Fibroblast of pulmonary artery (primary cell): ENCODE measurements around the gene ZFHX3.

Experiments used
- DNase-seq: peaks from one replicate; pipeline ENCODE4 v3.0.0-alpha.2; 2010; ENCODE audit warnings: low read depth
- H3K4me3 ChIP-seq: replicated peaks from 2 replicates; pipeline ENCODE4 v1.5.1; 2011; ENCODE audit warnings: low read depth, mild to moderate bottlenecking, control low read depth, low read length, moderate library complexity
- TF ChIP-seq, protein P1 (sequence below): IDR thresholded peaks from 2 replicates; pipeline ENCODE4 v1.5.1; 2011; ENCODE audit warnings: mild to moderate bottlenecking, control low read depth, low read length, inconsistent platforms; ENCODE audit errors: missing control alignments

ZFHX3 gene

GRCh38 chr16:72797621-72798020, 250.3 kb downstream of the ZFHX3 start:
- no peak for DNase-seq
- TF ChIP-seq, protein P1, sequence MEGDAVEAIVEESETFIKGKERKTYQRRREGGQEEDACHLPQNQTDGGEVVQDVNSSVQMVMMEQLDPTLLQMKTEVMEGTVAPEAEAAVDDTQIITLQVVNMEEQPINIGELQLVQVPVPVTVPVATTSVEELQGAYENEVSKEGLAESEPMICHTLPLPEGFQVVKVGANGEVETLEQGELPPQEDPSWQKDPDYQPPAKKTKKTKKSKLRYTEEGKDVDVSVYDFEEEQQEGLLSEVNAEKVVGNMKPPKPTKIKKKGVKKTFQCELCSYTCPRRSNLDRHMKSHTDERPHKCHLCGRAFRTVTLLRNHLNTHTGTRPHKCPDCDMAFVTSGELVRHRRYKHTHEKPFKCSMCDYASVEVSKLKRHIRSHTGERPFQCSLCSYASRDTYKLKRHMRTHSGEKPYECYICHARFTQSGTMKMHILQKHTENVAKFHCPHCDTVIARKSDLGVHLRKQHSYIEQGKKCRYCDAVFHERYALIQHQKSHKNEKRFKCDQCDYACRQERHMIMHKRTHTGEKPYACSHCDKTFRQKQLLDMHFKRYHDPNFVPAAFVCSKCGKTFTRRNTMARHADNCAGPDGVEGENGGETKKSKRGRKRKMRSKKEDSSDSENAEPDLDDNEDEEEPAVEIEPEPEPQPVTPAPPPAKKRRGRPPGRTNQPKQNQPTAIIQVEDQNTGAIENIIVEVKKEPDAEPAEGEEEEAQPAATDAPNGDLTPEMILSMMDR, result no peak
- no peak overlapping the region for H3K4me3 ChIP-seq

GRCh38 chr16:72796222-72796621, 251.7 kb downstream of the ZFHX3 start:
- H3K4me3 ChIP-seq, result no peak overlapping the region
- no peak for DNase-seq
- TF ChIP-seq, protein P1, result no peak

GRCh38 chr16:72794986-72795385, 252.9 kb downstream of the ZFHX3 start:
- H3K4me3 ChIP-seq, result no peak overlapping the region
- TF ChIP-seq, protein P1, result no peak
- DNase-seq, result no peak

- TF ChIP-seq, protein P1, result no peak
- no peak for DNase-seq
These were observed 253.6 kb downstream of the ZFHX3 start for GRCh38 chr16:72794319-72794718.

DNA sequence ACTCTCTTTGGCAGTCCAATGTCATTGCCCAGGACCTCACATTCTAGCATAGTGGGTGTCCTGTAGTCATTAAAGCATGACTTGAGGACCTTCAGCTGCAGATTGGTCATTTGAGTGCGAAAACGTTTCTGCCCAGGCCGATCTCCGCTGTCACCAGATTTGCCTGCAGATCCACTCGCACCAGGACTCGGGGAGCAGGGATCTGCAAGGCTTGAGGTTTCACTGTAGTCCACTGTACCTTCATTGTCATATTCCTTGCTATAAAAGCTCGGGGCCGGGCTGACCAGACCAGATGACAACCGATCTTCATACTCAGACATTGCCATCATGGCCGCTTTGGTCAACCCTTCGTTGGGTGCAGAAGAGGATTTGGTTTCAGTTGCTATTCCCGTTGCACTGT, 254.2 kb downstream of the ZFHX3 start:
- no peak overlapping the region for H3K4me3 ChIP-seq
- no peak for DNase-seq
- TF ChIP-seq, protein P1, result no peak

More at GRCh38 chr16:72794319-72794718, 253.6 kb downstream of the ZFHX3 start:
- no peak overlapping the region for H3K4me3 ChIP-seq

DNA sequence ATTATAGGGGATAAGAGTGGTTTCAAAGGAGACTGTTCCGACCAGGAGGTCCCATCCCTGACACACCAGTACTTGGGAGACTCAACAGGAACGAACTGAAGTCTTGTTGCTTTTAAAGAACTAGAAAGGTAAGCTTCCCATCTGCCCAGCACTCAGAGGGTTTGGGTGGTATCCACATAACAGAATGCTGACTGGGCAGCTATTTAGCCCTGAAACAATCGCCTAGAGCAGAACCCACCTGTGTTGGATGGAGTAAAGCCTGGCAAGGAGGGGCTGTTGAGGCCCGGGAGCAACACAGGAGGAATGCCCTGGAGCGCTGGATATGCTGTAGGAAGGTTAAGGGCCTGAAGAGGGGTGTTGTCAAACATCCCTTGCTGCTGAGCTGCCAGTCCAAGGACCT, 254.9 kb downstream of the ZFHX3 start:
- no peak overlapping the region for H3K4me3 ChIP-seq
- no peak for DNase-seq
- TF ChIP-seq, protein P1, result no peak

GRCh38 chr16:72791786-72792185, 256.1 kb downstream of the ZFHX3 start:
- DNase-seq, result no peak
- TF ChIP-seq, protein P1, result no peak
- H3K4me3 ChIP-seq, result no peak overlapping the region
